Hepatocyte (in vitro differentiated cells): Measurements from ENCODE around the gene CPT1B. TPM values are rescaled to one million over a fixed set of nuclear protein-coding genes. Genes with fewer than 3 reads are reported as not detected.

Experiments used
- DNase-seq: peaks from one replicate; pipeline ENCODE4 v3.0.0-alpha.2; 2016; ENCODE audit warnings: low spot score
- H2AFZ ChIP-seq: fragments of 200-600 bp; sonication (generic); 2 replicates; pipeline ENCODE4 v1.6.0; 2016; ENCODE audit warnings: antibody characterized with exemption, mild to moderate bottlenecking
- H3K27ac ChIP-seq: fragments of 200-600 bp; sonication (generic); 2 replicates; pipeline ENCODE4 v1.5.1; 2016; ENCODE audit warnings: mild to moderate bottlenecking
- H3K27me3 ChIP-seq: fragments of 200-600 bp; sonication (generic); 2 replicates; pipeline ENCODE4 v1.6.1; 2016
- H3K36me3 ChIP-seq: fragments of 200-600 bp; sonication (generic); replicated peaks from 2 replicates; pipeline ENCODE4 v1.5.1; 2016; ENCODE audit warnings: low read depth; ENCODE audit not compliant: insufficient read depth
- H3K4me1 ChIP-seq: fragments of 200-600 bp; sonication (generic); 2 replicates; pipeline ENCODE4 v1.5.1; 2016; ENCODE audit warnings: mild to moderate bottlenecking, moderate library complexity; ENCODE audit not compliant: insufficient read depth
- H3K4me2 ChIP-seq: fragments of 200-600 bp; sonication (generic); 2 replicates; pipeline ENCODE4 v1.6.0; 2016
- H3K4me3 ChIP-seq: fragments of 200-600 bp; sonication (generic); 2 replicates; pipeline ENCODE4 v1.5.1; 2016; ENCODE audit warnings: mild to moderate bottlenecking
- H3K79me2 ChIP-seq: fragments of 200-600 bp; sonication (generic); 2 replicates; pipeline ENCODE4 v1.6.0; 2017; ENCODE audit warnings: mild to moderate bottlenecking
- H3K9me2 ChIP-seq: fragments of 200-600 bp; sonication (generic); replicated peaks from 2 replicates; pipeline ENCODE4 v1.6.0; 2017; ENCODE audit warnings: mild to moderate bottlenecking; ENCODE audit not compliant: insufficient read depth
- H3K9me3 ChIP-seq: fragments of 200-600 bp; sonication (generic); 2 replicates; pipeline ENCODE4 v1.5.1; 2016; ENCODE audit warnings: low read depth, mild to moderate bottlenecking
- H4K20me1 ChIP-seq: fragments of 200-600 bp; sonication (generic); 2 replicates; pipeline ENCODE4 v1.6.0; 2016; ENCODE audit warnings: mild to moderate bottlenecking; ENCODE audit not compliant: insufficient read depth, poor library complexity, severe bottlenecking
- EZH2 ChIP-seq: fragments of 200-600 bp; sonication (generic); IDR thresholded peaks from 2 replicates; pipeline ENCODE4 v1.6.1; 2016; ENCODE audit warnings: antibody characterized with exemption, mild to moderate bottlenecking, borderline replicate concordance
- EZH2phosphoT487 ChIP-seq: fragments of 200-600 bp; sonication (generic); IDR thresholded peaks from one replicate; pipeline ENCODE4 v1.6.1; 2018; ENCODE audit warnings: antibody characterized with exemption, mild to moderate bottlenecking, low read depth, moderate library complexity; ENCODE audit not compliant: unreplicated experiment, severe bottlenecking
- WGBS: methylation state at CpG from one replicate; pipeline ENCODE4 v1.1.6; 2016; ENCODE audit warnings: low lambda C conversion rate; ENCODE audit errors: missing lambda C conversion rate; 5-methylcytosine and 5-hydroxymethylcytosine counted together
- polyA plus RNA-seq: library from polyadenylated mRNA; unstranded; fragments of >200 nt; fragmentation: Nextera tagmentation; extraction: Ambion mirVana; gene quantifications from 2 replicates; pipeline ENCODE4 v1.2.1, GENCODE V29; 2016
- total RNA-seq: library from RNA; depleted of rRNA; stranded (reverse); fragments of >200 nt; gene quantifications from 2 replicates; pipeline ENCODE4 v1.2.3, GENCODE V29; 2014
- TF ChIP-seq, protein P1 (sequence below): fragments of 200-600 bp; sonication (generic); IDR thresholded peaks from 2 replicates; pipeline ENCODE4 v1.5.1; 2016; ENCODE audit warnings: antibody characterized with exemption, mild to moderate bottlenecking; ENCODE audit not compliant: poor library complexity

CPT1B gene
- total and polyA plus RNA-seq, 2 experiments from 2014 or later, result 27.5 to 64.0 TPM

DNA sequence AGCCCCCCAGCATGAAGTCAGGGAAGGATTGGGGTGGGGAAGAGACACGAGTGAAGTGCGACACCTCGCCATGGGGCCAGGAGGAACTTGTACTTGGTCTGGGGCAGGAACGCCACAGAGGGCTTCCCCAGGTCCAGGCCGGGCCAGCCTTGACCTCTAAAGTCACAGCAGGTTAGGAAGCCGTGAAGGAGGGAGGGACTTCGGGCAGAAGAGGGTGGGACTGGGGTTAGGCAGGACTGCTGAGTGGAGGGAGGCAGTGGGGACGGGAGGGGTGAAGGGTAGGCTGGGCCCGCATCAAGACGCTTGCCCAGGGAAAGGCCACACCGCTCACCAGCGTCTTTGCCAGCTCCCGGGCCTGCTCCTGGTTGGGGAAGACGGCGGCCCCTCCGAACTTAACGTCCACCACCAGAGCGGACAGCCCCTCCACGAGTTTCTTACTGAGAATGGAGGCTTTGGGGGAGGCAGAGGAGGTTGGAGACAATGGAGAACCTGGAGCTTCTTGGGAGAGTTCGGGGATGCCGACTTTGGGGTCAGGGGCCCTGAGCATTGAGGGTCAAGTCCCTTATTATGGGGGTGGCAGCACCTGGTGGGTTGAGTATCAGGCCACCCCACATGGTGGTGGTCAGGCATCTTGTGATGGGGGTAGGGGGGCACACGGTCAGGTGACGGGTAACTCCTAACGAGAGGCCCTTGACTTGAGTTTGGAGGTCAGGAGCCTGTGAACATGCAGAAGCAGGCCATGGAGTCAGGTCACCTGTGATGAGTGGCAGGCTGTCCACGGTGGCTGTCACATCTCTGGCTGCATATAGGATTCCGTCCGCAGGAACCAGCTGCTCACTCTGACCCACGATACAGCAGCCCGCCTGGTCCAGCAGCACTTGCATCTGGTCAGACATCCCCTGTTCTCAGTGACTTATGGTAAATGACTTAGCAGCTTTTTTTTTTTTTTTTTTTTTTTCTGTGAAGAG is 51.1 kb downstream of the CPT1B start:
- WGBS, result 56% methylated on average over 29 of the region's 29 CpGs

DNA sequence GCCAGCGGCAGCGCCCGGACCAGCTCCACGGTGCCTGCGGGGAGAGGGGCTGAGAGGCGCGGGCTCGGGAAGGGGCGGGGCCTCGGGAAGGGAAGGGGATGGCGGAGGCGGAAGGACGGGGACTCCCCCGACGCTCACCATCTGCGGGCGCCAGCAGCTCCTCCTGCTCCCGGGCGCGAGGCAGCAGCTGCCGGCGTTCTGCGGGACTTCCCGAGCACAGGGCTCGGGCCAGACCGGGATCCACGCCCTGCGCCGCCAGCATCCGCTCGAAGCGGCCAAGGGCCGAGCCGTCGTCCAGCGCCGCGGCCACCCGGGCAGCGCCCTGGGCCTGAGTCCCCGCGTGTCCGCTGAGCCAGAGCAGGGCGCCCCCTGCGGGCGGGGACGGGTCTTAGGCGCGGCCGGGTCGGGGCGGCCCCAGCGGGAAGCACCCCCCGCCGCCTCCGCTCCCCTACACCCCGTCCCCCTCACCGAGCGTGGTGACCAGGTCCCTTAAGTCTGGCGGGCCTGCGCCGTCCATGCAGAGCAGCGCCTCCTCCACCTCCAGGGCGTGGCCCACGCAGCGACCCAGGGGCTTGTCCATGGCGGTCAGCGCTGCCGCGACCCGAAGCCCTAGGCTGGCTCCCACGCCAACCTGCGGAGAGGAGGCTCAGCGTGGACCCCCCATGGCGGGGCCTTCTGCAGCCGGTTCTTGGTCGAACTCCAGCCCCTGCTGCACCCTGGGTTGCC is 52.0 kb downstream of the CPT1B start:
- H3K4me1 ChIP-seq, result peaks cover 30% of the 10 kb centered on the region
- 2% methylated on average over 18 of the region's 77 CpGs for WGBS
- H3K9me3 ChIP-seq, result no peaks in the 10 kb centered on the region
- no peaks in the 10 kb centered on the region for H3K9me2 ChIP-seq
- TF ChIP-seq, protein P1, sequence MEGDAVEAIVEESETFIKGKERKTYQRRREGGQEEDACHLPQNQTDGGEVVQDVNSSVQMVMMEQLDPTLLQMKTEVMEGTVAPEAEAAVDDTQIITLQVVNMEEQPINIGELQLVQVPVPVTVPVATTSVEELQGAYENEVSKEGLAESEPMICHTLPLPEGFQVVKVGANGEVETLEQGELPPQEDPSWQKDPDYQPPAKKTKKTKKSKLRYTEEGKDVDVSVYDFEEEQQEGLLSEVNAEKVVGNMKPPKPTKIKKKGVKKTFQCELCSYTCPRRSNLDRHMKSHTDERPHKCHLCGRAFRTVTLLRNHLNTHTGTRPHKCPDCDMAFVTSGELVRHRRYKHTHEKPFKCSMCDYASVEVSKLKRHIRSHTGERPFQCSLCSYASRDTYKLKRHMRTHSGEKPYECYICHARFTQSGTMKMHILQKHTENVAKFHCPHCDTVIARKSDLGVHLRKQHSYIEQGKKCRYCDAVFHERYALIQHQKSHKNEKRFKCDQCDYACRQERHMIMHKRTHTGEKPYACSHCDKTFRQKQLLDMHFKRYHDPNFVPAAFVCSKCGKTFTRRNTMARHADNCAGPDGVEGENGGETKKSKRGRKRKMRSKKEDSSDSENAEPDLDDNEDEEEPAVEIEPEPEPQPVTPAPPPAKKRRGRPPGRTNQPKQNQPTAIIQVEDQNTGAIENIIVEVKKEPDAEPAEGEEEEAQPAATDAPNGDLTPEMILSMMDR, result peak; percentile 59
- TF ChIP-seq EZH2phosphoT487, result no peak
- H3K4me3 ChIP-seq, result peak overlapping the region; percentile 67
- peaks cover 9% of the 10 kb centered on the region for H3K27me3 ChIP-seq
- H3K27ac ChIP-seq, result peak overlapping the region; percentile 98
- no peaks in the 10 kb centered on the region for H3K36me3 ChIP-seq
- peaks cover 32% of the 10 kb centered on the region for H3K79me2 ChIP-seq
- peak overlapping the region; percentile 94 for H3K4me2 ChIP-seq
- peak; percentile 89 for DNase-seq
- peaks cover 13% of the 10 kb centered on the region for H4K20me1 ChIP-seq
- H2AFZ ChIP-seq, result peak overlapping the region; percentile 80

More for the DNA sequence above, 51.1 kb downstream of the CPT1B start:
- Histone ChIP-seq H3K4me2 (peak overlapping the region; percentile 94), H3K4me1 (peaks cover 39% of the 10 kb centered on the region), H3K27me3 (peaks cover 11% of the 10 kb centered on the region), H3K79me2 (peaks cover 24% of the 10 kb centered on the region), H4K20me1 (peaks cover 13% of the 10 kb centered on the region), H2AFZ (no peak overlapping the region), H3K9me2 (no peaks in the 10 kb centered on the region), H3K9me3 (no peaks in the 10 kb centered on the region), H3K36me3 (no peaks in the 10 kb centered on the region), H3K4me3 (peak overlapping the region; percentile 67), H3K27ac (peak overlapping the region; percentile 98)
- TF ChIP-seq, protein P1, result no peak
- TF ChIP-seq EZH2, result no peak
- TF ChIP-seq EZH2phosphoT487, result no peak
- no peak for DNase-seq

DNA sequence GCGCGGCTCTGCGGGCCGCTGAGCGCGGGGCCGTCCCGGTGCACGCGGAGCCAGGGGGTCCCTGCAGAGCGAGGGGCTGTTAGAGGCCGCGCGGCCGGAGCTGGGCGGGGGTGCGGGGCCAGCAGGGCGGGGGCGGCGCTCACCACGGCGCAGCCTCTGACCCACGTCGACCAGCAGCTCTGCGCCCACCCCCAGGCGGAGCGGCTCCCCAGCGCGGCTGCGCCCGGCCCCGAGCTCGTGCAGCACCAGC is 52.4 kb downstream of the CPT1B start:
- Histone ChIP-seq H3K4me1 (peaks cover 25% of the 10 kb centered on the region), H2AFZ (peak overlapping the region; percentile 80)

More for the DNA sequence above, 52.4 kb downstream of the CPT1B start:
- H3K79me2 ChIP-seq, result peaks cover 35% of the 10 kb centered on the region
- TF ChIP-seq, protein P1, result no peak
- TF ChIP-seq EZH2phosphoT487, result no peak
- H3K4me2 ChIP-seq, result peak overlapping the region; percentile 94
- peaks cover 5% of the 10 kb centered on the region for H3K27me3 ChIP-seq
- no peaks in the 10 kb centered on the region for H3K36me3 ChIP-seq
- no peaks in the 10 kb centered on the region for H3K9me2 ChIP-seq
- no peaks in the 10 kb centered on the region for H3K9me3 ChIP-seq
- H3K27ac ChIP-seq, result peak overlapping the region; percentile 98
- H4K20me1 ChIP-seq, result peaks cover 13% of the 10 kb centered on the region
- WGBS, result 0% methylated on average over 11 of the region's 33 CpGs
- H3K4me3 ChIP-seq, result peak overlapping the region; percentile 67
- no peak for DNase-seq
